B cell (primary cell): ENCODE data around the gene PLD1. TPM values are rescaled to one million over a fixed set of nuclear protein-coding genes. Genes with fewer than 3 reads are reported as not detected.

ENCODE experiments used
- ATAC-seq: fragments of 200-7000 bp; cut with Tn5 transposase; one replicate; pipeline ENCODE4 v1.10.0; 2021; ENCODE audit warnings: low read depth, mild to moderate bottlenecking, moderate number of reproducible peaks, moderate library complexity
- CTCF ChIA-PET: fragments of 350-600 bp; sonication (Branson Sonifier 250); formaldehyde crosslinking; loops from one replicate; lab custom pipeline; 2021; ENCODE audit warnings: antibody characterized with exemption, inconsistent platforms; lab: Charles Lee
- POLR2A ChIA-PET: fragments of 350-600 bp; sonication (Branson Sonifier 250); formaldehyde crosslinking; loops from one replicate; lab custom pipeline; 2021; ENCODE audit warnings: antibody characterized with exemption; lab: Charles Lee
- DNase-seq: peaks from one replicate; pipeline ENCODE4 v3.0.0; 2013
- H2AFZ ChIP-seq: 2 replicates; pipeline ENCODE4 v1.6.1; 2012; ENCODE audit warnings: mild to moderate bottlenecking, low read depth, low read length; ENCODE audit not compliant: insufficient read depth, poor library complexity, severe bottlenecking
- H3K27ac ChIP-seq, 2 donors: 1 replicate in 1 of 2; 2 replicates in 1 of 2; pipeline ENCODE4 v1.5.1; 2012 to 2013; ENCODE audit warnings: low read length in 2 of 2, mild to moderate bottlenecking in 2 of 2, moderate library complexity in 1 of 2
- H3K27me3 ChIP-seq, 4 experiments: fragments of 200-600 bp in 1 of 4; sonication (generic) in 1 of 4; replicated peaks in 1 of 4; 1 replicate in 2 of 4; 2 replicates in 2 of 4; pipeline versions ENCODE4 v1.6.1 to v1.7.0; 2013 to 2016; ENCODE audit warnings: low read length in 3 of 4, mild to moderate bottlenecking in 2 of 4, mixed read lengths in 1 of 4, moderate library complexity in 1 of 4; ENCODE audit not compliant: insufficient read depth in 4 of 4, control insufficient read depth in 3 of 4; ENCODE audit errors: control extremely low read depth in 1 of 4
- H3K36me3 ChIP-seq, 2 experiments: replicated peaks in 1 of 2; 1 replicate in 1 of 2; 2 replicates in 1 of 2; pipeline versions ENCODE4 v1.6.1 to v1.7.1; 2013; ENCODE audit warnings: low read length in 1 of 2; ENCODE audit not compliant: insufficient read depth in 2 of 2, control insufficient read depth in 1 of 2; ENCODE audit errors: control extremely low read depth in 1 of 2, extremely low read depth in 1 of 2
- H3K4me1 ChIP-seq, 2 donors: fragments of 200-600 bp in 1 of 2; sonication (generic) in 1 of 2; 1 replicate in 1 of 2; 2 replicates in 1 of 2; pipeline versions ENCODE4 v1.5.1 to v1.6.1; 2013 to 2017; ENCODE audit warnings: low read length in 2 of 2; ENCODE audit not compliant: control insufficient read depth in 2 of 2, insufficient read depth in 2 of 2
- H3K4me2 ChIP-seq: replicated peaks from 2 replicates; pipeline ENCODE3; 2012; ENCODE audit warnings: mild to moderate bottlenecking, low read depth, low read length; ENCODE audit not compliant: poor library complexity, severe bottlenecking
- H3K4me3 ChIP-seq, 5 experiments: fragments of 200-600 bp in 1 of 5; sonication (generic) in 1 of 5; 1 replicate in 3 of 5; 2 replicates in 2 of 5; pipeline versions ENCODE4 v1.5.1 to v1.7.0; 2011 to 2016; ENCODE audit warnings: low read length in 4 of 5, mild to moderate bottlenecking in 4 of 5, low read depth in 2 of 5, control low read depth in 1 of 5, moderate library complexity in 1 of 5; ENCODE audit not compliant: insufficient read depth in 1 of 5; ENCODE audit errors: control extremely low read depth in 1 of 5, extremely low read depth in 1 of 5
- H3K79me2 ChIP-seq: fragments of 200-600 bp; sonication (generic); one replicate; pipeline ENCODE4 v1.6.0; 2016; ENCODE audit warnings: low read length; ENCODE audit not compliant: control insufficient read depth, insufficient read depth
- H3K9ac ChIP-seq: fragments of 200-600 bp; sonication (generic); 2 replicates; pipeline ENCODE4 v1.6.1; 2017; ENCODE audit warnings: mild to moderate bottlenecking, low read length, moderate library complexity
- H3K9me3 ChIP-seq, 3 donors: one replicate each; pipeline versions ENCODE4 v1.6.1 to v1.7.1; 2013; ENCODE audit warnings: low read length in 2 of 3; ENCODE audit not compliant: control insufficient read depth in 2 of 3, insufficient read depth in 1 of 3; ENCODE audit errors: control extremely low read depth in 1 of 3
- H4K20me1 ChIP-seq: 2 replicates; pipeline ENCODE4 v1.6.0; 2012; ENCODE audit warnings: mild to moderate bottlenecking, low read length; ENCODE audit not compliant: insufficient read depth, control insufficient read depth, poor library complexity, severe bottlenecking
- H3K27ac Mint-ChIP-seq: one replicate; pipeline ENCODE4 v1.8.0; 2021; ENCODE audit warnings: mixed read lengths
- H3K27me3 Mint-ChIP-seq: one replicate; pipeline ENCODE4 v1.8.0; 2021; ENCODE audit warnings: mixed read lengths
- H3K4me1 Mint-ChIP-seq: one replicate; pipeline ENCODE4 v1.8.0; 2021; ENCODE audit warnings: mixed read lengths
- H3K4me3 Mint-ChIP-seq: one replicate; pipeline ENCODE4 v1.8.0; 2021; ENCODE audit warnings: mixed read lengths
- H3K9me3 Mint-ChIP-seq: one replicate; pipeline ENCODE4 v1.8.0; 2022; ENCODE audit warnings: mixed read lengths; ENCODE audit not compliant: insufficient read depth
- CTCF ChIP-seq: fragments of 200-600 bp; IDR thresholded peaks from one replicate; pipeline ENCODE4 v1.8.0; 2022; ENCODE audit warnings: antibody characterized with exemption, mild to moderate bottlenecking
- EZH2 ChIP-seq: IDR thresholded peaks from 2 replicates; pipeline ENCODE4 v1.6.1; 2012; ENCODE audit warnings: borderline replicate concordance, low read depth, mild to moderate bottlenecking, moderate library complexity, low read length; ENCODE audit not compliant: insufficient read depth, poor library complexity, severe bottlenecking
- WGBS: methylation state at CpG from one replicate; pipeline ENCODE4 v1.1.5; 2013; ENCODE audit warnings: missing lambda C conversion rate; ENCODE audit not compliant: insufficient coverage; 5-methylcytosine and 5-hydroxymethylcytosine counted together
- intact Hi-C: fragments of 100-400 bp; cut with micrococcal nuclease; formaldehyde crosslinking; loops from one replicate; pipeline ENCODE4 v1.10.0; 2022
- polyA plus RNA-seq: library from polyadenylated mRNA; depleted of rRNA; stranded (reverse); fragments of >200 nt; gene quantifications from 2 replicates; pipeline ENCODE4 v1.2.3, GENCODE V29; 2012
- total RNA-seq, 2 donors: library from RNA; stranded (reverse); fragments of 120-200 nt in 1 of 2; gene quantifications; 1 replicate in 1 of 2; 2 replicates in 1 of 2; pipeline versions ENCODE4 v1.2.3 to v1.2.4, GENCODE V29; 2013 to 2022

The PLD1 gene
- total and polyA plus RNA-seq, 2 donors (not counting 1 experiment from before 2014, with no cell fraction given) = 0.24 to 0.52 TPM

DNA sequence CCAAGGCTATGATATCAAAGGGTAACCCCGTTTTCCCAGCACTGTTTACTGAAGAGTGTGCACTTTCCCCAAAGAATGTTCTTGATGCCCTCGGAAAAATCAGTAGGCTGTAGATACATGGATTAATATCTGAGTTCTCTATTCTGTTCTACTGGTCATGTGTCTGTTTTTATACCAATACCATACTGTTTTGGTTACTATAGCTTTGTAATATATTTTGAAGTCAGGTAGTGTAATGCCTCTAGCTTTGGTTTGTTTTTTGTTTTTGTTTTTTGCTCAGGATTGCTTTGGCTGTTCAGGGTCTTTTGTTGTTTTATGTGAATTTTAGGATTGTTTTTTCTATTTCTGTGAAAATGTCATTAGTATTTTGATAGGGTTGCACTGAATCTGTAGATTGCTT, 95.1 kb downstream of the PLD1 start:
- ATAC-seq (no peak), DNase-seq (no peak)
- H3K27ac Mint-ChIP-seq = no peak overlapping the region
- no peak overlapping the region for H3K4me2 ChIP-seq
- H4K20me1 ChIP-seq = no peaks in the 10 kb centered on the region
- no peak overlapping the region for H3K4me3 Mint-ChIP-seq
- peaks cover 0 to 3% (median 0%) of the 10 kb centered on the region in 3 donors for H3K9me3 ChIP-seq
- H3K4me3 ChIP-seq = no peak overlapping the region
- no peaks in the 10 kb centered on the region for H3K79me2 ChIP-seq
- H3K27ac ChIP-seq = no peak overlapping the region
- no peak overlapping the region for H3K9ac ChIP-seq
- WGBS = no CpG with 5 or more reads among the region's 2 CpGs
- peaks cover 4% of the 10 kb centered on the region for H3K27me3 Mint-ChIP-seq
- no peaks in the 10 kb centered on the region for H3K4me1 Mint-ChIP-seq
- ChIA-PET CTCF (interaction anchor here (0.8 kb wide), 1 partner anchor 642 kb away, joined by 3 read pairs; no protein-coding TSS in a partner anchor), POLR2A (no interaction called here)
- H3K27me3 ChIP-seq = no peaks in the 10 kb centered on the region
- no peaks in the 10 kb centered on the region for H3K4me1 ChIP-seq
- intact Hi-C loops = no loop called here
- H3K36me3 ChIP-seq = no peaks in the 10 kb centered on the region
- no peak overlapping the region for H2AFZ ChIP-seq
- peaks cover 3% of the 10 kb centered on the region for H3K9me3 Mint-ChIP-seq
- TF ChIP-seq CTCF (no peak), EZH2 (no peak)

GRCh38 chr3:171712171-171712938, 97.9 kb downstream of the PLD1 start:
- no peak for TF ChIP-seq EZH2
- no peak for TF ChIP-seq CTCF
- no peaks in the 10 kb centered on the region for H4K20me1 ChIP-seq
- 92% methylated on average over 3 of the region's 8 CpGs for WGBS
- no peaks in the 10 kb centered on the region for H3K4me1 Mint-ChIP-seq
- intact Hi-C loops = no loop called here
- H3K27me3 Mint-ChIP-seq = no peaks in the 10 kb centered on the region
- peaks cover 3% of the 10 kb centered on the region for H3K9me3 Mint-ChIP-seq
- H3K9me3 ChIP-seq = peaks cover 0 to 3% (median 0%) of the 10 kb centered on the region in 3 donors
- no peak overlapping the region for H3K27ac Mint-ChIP-seq
- DNase-seq = no peak
- no peak for ATAC-seq
- no peak overlapping the region for H3K9ac ChIP-seq
- POLR2A ChIA-PET = no interaction called here
- no peaks in the 10 kb centered on the region for H3K27me3 ChIP-seq
- H3K79me2 ChIP-seq = no peaks in the 10 kb centered on the region
- no peak overlapping the region for H3K4me2 ChIP-seq
- no peak overlapping the region for H3K4me3 Mint-ChIP-seq
- no peaks in the 10 kb centered on the region for H3K4me1 ChIP-seq
- no peak overlapping the region for H3K4me3 ChIP-seq
- no peak overlapping the region for H3K27ac ChIP-seq
- CTCF ChIA-PET = no interaction called here
- H3K36me3 ChIP-seq = no peaks in the 10 kb centered on the region
- H2AFZ ChIP-seq = no peak overlapping the region
